Subcutaneous adipose tissue (tissue), 4 donors: ENCODE data around the gene MBL2. TPM values are rescaled to one million over a fixed set of nuclear protein-coding genes. Genes with fewer than 3 reads are reported as not detected.

Source experiments
- total RNA-seq, 4 donors: library from RNA; depleted of rRNA; stranded (reverse); fragments of >200 nt; gene quantifications; one replicate each; pipeline ENCODE4 v1.1.0, GENCODE V29; 2016
- TF ChIP-seq, protein P1 (sequence below): fragments of 450-650 bp; IDR thresholded peaks from one replicate; pipeline ENCODE4 v1.5.1; 2016; ENCODE audit warnings: low read depth, mild to moderate bottlenecking, control low read depth, antibody characterized with exemption, moderate library complexity

The MBL2 gene
- total RNA-seq, 4 donors from 2014 or later, result not detected

DNA sequence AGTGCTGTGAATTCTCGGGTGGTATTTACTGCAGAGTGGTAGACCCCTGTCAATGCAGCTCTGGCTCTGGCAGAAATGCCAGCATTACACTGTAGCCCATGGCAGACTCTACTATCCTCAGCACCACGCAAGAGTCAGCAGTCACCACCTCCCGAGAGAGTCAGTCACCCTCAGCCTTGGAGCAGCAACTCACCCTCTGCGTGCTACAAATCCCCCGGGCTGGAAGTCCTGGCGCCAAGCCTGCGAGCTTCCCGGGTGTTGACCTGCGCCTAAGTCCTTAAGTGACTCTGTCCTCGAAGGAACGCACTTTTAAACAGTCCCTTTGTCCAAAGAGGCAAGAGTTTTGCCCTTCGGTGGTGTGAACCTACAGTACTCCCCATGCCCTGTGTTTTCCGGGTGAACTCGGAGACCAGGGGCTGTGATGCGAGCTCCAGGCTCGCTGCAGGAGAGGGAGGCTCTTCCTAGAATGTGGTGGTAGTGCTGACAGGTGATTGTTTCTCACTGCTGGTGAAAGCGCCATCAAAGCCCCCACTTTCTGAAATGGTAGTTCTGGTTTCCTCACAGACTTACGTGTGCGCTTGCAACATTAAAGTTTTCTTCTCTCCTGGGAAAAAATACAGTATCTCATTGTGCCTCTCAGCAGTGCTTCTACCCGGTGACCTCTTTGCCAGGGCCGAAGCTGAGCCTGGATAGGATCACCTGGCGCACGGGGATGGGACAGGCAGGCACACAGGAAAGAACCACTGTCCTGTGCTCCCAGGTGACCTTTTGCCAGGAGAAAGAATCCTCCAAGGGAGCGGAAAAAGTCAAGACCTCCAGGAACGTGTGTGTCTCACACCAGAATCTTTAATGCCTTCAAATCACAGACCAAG lies 33.1 kb upstream of the MBL2 start:
- TF ChIP-seq, protein P1, sequence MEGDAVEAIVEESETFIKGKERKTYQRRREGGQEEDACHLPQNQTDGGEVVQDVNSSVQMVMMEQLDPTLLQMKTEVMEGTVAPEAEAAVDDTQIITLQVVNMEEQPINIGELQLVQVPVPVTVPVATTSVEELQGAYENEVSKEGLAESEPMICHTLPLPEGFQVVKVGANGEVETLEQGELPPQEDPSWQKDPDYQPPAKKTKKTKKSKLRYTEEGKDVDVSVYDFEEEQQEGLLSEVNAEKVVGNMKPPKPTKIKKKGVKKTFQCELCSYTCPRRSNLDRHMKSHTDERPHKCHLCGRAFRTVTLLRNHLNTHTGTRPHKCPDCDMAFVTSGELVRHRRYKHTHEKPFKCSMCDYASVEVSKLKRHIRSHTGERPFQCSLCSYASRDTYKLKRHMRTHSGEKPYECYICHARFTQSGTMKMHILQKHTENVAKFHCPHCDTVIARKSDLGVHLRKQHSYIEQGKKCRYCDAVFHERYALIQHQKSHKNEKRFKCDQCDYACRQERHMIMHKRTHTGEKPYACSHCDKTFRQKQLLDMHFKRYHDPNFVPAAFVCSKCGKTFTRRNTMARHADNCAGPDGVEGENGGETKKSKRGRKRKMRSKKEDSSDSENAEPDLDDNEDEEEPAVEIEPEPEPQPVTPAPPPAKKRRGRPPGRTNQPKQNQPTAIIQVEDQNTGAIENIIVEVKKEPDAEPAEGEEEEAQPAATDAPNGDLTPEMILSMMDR, result no peak

GRCh38 chr10:52801947-52802346 lies 29.4 kb upstream of the MBL2 start:
- TF ChIP-seq, protein P1, result no peak

- TF ChIP-seq, protein P1, result no peak
These were observed 13.5 kb upstream of the MBL2 start for GRCh38 chr10:52786098-52786497.

DNA sequence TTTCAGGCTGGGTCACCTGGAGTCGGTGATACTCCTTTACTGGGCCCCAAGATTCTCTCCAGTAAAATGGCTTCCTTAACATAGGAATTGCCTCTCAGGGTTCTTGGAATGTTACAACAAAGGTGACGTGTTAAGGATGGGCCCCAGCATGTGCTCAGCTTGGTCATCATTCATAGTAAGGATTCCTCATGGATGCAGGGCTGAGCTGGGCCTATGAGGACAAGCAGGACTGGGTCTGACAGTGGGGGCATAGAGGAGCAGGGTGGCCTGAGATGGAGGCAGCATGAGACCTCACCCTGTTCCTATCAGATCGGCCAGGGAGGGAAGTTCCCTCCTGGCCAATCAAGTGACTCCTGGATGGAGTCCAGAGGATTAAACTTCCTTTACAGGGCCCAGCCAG lies 12.8 kb upstream of the MBL2 start:
- TF ChIP-seq, protein P1, result no peak

DNA sequence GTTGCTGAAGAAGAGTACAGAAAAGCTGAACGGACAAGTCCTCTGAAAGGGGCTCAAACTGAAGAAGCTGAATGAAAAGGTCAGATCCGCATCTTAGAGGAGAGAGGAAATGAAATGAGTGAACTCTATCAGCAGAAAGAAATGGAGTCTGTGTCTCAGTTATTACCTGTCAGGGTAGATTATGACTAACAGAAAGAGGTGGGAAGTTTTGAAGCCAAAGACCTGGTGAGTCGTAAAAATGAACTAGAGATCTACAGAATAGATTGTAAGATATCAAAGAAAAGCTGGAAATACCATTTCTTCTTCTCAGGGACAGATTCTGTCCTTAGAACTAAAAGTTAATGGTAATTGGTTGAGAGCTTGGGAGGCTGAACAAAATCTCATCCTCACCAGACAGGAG lies 11.1 kb upstream of the MBL2 start:
- TF ChIP-seq, protein P1, result no peak

DNA sequence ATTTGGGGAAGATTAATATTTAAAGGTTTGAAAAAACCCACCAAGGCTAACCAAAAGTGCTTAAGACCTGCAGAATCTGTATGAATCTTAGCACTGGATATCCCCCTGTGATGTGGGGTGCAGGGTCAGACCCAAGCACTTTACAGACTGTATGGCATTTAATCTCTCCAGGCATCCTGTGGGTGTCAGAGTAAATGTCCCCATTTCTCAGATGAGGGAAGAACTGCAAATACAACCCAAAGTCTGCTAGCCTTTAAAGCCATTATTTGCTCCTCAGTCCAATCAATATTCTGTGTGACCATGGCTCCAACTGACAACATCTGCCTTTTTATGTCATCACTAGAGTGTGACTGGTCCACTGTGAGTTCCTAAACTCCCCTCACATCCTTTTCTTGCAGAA lies 10.0 kb upstream of the MBL2 start:
- TF ChIP-seq, protein P1, result no peak

- TF ChIP-seq, protein P1, result no peak
These were observed 8.0 kb upstream of the MBL2 start for GRCh38 chr10:52780391-52781155.
